HuH-7.5 (cell line): ENCODE measurements around the gene RALGPS1.

Source experiments
- DNase-seq: peaks from one replicate; pipeline ENCODE4 v3.0.0; 2011; ENCODE audit warnings: low spot score

Gene RALGPS1

DNA sequence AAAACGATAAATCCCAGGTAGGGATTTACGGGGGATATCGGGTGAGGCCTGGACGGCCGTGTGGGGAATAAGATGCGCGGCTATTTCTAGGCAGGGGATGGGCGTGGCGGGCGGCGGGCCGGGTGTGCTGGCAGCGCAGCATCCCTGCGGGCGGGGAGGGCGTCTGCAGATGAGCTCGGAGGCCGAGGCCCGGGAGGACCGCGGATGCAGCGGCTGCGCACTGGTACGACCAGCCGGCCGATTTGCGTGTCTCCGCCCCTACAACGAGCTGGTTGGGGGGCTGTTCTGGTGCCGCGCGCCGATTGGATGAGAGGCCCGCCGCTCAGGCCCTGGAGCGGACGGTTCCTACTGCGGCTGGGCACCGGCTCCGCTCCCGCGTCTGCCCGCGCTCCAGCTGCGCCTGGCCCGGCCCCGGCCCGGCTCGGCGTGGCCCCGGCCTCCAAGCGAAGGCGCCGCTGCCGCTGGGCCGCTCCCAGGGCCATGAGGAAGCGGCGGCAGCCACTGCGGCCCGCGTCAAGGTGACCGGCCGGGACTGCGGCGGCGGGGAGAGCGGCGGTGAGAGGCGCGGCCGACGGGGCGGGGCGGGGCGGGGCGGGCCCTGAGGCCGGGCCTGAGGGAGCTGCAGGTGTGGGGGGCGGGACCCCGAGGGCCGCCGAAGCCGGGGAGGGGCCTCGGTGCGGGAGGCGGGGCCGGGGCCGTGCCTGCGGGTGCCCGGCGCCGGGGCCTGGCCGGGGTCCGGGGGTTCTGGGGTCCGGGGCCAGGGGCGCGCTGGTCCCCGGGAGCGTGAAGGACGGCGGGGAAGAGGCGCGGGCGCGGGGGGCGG, at the start of gene RALGPS1:
Gene RALGPS1, plus strand, starts transcription at position 325 of the 823 bp plus-strand sequence. CDS start 47,508 bp downstream, outside the sequence.
- DNase-seq: peak; percentile 96

- no peak for DNase-seq
Measured at GRCh38 chr9:126869368-126869767, 45.2 kb upstream of the RALGPS1 start.

- DNase-seq: no peak
Measured at GRCh38 chr9:126872516-126872915, 42.1 kb upstream of the RALGPS1 start.

GRCh38 chr9:126874546-126875314, 39.9 kb upstream of the RALGPS1 start:
- DNase-seq: no peak

DNA sequence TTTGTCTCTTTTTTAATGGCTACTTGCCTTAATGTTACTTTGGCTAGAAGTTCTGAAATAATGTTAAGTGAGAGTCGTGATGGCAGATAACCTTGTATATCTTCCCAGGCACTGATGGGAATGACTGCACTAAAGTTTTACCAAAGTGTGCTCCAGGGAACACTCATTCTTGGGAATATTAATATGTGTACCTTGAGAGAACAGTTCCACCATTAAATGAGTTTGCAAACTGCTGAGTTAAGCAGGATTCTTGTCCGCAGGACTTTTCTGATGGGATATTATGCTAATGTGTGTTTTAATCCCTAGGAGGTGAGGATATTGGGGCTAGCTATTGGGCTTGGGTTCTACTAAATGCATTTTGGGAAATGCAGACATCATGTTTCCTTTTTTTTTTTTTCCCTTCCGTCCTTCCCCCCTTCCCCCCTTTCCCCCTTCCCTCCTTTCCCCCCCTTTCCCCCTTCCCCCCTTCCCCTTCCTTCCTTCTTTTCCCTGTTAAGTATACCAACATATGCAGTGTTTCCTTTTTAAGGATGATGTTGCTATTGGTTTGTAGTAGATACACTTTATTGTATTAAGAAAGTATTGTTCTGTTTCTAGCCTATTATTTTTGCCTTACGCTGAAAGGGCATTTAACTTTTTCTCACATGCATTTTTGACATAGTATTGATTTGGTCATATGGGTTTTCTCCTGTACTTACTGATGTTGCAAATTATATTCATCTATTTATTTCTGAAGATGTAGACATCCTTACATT, 38.6 kb upstream of the RALGPS1 start:
- no peak for DNase-seq

- DNase-seq: no peak
Measured at GRCh38 chr9:126876531-126876930, 38.1 kb upstream of the RALGPS1 start.

DNA sequence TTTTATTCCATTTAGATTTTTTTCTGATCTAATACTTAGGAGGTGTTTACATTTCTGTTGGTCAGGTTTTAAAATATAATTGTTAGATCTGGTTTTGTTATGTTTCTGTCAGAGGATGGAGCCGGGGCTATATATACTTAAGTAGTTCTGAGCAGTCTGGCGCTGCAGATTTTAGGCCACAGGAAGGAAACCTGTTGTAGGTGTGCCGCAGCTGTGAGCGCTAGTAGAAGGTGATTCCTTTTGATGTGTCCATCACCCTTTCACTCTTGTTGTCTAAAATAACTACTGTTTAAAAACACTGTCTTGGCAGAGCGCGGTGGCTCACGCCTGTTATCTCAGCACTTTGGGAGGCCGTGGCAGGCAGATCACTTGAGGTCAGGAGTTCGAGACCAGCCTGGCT, 37.2 kb upstream of the RALGPS1 start:
- DNase-seq: no peak

GRCh38 chr9:126879288-126879687, 35.3 kb upstream of the RALGPS1 start:
- DNase-seq: no peak

- DNase-seq: no peak
Measured at GRCh38 chr9:126880226-126880946, 34.2 kb upstream of the RALGPS1 start.

- no peak for DNase-seq
Measured at GRCh38 chr9:126880947-126881332, 33.6 kb upstream of the RALGPS1 start.

DNA sequence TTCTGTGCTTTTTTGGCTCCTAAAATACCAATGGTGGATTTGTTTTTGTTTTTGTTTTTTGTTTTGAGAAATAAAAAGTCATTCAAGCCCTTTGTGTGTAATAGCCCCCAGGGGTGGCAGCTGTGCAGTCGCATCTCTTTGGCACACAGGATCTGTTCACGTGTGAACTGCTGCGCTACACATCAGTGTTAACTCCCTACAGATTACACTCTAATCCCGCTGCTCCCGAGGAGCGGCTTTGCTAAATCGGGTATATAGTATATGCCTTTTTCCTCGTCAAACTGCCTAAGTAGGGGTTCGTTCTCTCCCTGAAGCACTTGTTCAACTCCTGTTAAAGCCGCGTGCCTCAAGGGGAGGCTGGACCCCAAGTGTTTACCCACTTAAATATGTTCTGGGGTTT, 31.8 kb upstream of the RALGPS1 start:
- DNase-seq: no peak

DNA sequence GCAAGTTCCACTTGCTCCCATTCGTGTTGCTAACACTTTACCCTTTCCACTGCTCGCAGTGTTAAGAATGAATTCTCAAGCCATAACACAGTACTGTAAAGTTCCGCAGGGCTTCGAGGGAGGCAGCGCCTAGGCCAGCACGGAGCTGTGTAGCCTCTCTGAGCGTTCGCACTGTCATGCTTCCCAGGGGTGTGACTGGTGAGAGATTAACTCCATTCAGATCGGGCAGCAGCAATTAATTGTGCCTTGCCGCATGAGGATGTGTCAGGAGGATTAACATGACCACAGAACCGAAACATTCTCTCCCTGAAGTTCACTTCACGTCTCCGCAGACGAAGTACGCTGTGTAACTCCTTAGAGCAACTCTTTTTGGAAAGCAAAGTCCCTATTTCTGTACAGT, 30.9 kb upstream of the RALGPS1 start:
- no peak for DNase-seq

GRCh38 chr9:126885131-126885641, 29.4 kb upstream of the RALGPS1 start:
- DNase-seq: peak; percentile 62

GRCh38 chr9:126886034-126886822, 28.4 kb upstream of the RALGPS1 start:
- DNase-seq: no peak

- DNase-seq: no peak
Measured at GRCh38 chr9:126886897-126887296, 27.7 kb upstream of the RALGPS1 start.

GRCh38 chr9:126891676-126892075, 22.9 kb upstream of the RALGPS1 start:
- no peak for DNase-seq

DNA sequence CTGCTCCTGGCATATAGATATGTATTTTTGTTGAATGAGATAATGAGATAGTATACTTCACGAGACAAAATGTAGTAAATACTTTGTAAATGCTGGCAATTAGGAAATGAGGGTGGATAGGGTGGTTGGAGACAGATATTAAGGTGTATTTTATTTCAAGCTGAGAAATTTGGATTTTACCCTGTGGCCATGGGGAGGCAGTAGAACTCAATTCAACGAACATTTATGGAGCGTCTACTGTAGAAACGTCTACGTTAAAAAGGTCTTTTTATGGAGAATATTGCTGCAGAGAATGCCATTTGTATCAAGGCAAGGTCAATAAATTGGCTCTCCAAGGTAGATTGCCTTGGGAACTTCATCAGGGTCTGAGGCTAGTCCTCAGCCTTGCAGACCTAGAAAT, 21.5 kb upstream of the RALGPS1 start:
- no peak for DNase-seq

DNA sequence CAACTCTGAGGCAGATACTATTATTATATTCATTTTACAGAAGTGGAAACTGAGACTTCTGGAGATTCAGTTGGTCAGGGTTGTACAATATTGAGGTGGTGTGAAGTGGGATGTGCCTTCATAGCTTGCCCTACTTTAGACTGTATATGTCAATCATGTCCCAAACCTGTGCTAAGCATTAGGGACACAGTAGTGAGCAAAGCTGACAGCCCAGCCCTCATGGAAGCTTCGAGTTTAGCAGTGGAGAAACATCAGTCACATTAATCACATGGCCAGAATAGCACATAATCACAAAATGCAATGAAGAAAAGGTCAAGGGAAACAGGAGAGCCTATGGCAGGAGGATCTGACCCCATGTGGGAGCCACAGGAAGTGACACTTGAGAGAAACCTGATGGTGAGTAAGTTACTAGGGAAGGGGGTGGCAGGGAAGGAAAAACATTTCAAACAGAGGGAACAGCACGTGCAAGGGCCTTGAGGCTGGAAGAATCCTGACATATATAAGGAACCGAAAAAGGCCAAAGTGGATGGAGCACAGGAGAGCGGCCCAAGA, 20.5 kb upstream of the RALGPS1 start:
- no peak for DNase-seq

DNA sequence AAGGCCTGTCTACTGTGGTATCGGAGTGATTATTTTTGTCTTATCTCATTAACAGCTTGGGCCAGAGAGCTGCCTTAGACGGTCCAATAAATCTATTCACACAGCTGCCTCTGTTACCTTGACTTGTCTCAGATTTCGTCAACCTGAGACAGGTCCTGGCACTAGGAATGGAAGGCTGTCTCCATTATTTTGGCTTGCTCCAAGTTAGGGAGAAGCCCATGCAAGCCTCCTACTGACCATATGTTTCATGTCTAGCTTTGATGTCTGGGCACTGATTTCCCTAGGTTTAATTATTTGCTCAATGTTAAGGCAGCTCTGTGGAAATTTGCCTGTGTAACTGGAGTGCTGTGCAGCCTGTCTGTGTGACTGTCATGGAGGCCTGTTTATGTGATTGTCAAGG, 12.4 kb upstream of the RALGPS1 start:
- DNase-seq: no peak

GRCh38 chr9:126904586-126904985, 10.0 kb upstream of the RALGPS1 start:
- no peak for DNase-seq

GRCh38 chr9:126906091-126906490, 8.5 kb upstream of the RALGPS1 start:
- DNase-seq: no peak
